HL-60 (cell line): Measurements from ENCODE around the gene NAP1L4.

Experiments used
- POLR2AphosphoS5 ChIP-seq: IDR thresholded peaks from 2 replicates; pipeline ENCODE4 v1.6.1; 2012; ENCODE audit warnings: low read depth
- TF ChIP-seq, protein P1 (sequence below): IDR thresholded peaks from one replicate; pipeline ENCODE4 v1.5.1; 2011; ENCODE audit warnings: low read length, control low read depth, inconsistent platforms; ENCODE audit not compliant: insufficient read depth

DNA sequence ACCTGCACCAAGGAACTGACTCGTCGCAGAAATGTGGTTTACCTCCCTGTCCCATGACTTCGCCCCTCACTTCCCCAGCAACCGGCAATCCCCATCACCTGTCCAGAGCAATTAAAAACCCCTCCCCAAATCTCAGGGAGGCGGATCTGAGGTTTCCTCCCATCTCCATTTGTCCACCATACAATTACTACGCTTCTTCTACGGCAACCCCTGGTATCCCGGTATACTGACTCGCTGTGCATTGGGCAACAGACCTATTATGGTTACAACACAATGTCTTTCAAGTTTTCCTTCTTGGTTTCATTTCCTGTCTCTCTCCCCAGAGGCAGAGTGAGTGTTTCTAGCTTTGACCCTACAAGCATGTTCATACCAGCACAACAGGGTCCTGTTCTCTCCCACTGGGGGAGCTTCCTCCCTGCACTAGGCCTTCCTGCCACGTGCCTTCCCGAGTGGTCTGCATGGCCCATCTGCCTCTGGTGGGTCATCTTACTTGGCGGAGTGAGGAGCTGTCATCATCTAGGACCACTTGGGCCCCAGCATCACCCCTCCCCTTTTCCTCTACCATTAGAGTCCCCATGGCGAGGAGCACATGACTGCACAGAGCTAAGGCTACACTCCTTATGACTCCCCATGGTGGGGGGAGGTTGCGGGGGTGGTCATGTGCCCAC is 30.3 kb upstream of the NAP1L4 start:
- TF ChIP-seq, protein P1, sequence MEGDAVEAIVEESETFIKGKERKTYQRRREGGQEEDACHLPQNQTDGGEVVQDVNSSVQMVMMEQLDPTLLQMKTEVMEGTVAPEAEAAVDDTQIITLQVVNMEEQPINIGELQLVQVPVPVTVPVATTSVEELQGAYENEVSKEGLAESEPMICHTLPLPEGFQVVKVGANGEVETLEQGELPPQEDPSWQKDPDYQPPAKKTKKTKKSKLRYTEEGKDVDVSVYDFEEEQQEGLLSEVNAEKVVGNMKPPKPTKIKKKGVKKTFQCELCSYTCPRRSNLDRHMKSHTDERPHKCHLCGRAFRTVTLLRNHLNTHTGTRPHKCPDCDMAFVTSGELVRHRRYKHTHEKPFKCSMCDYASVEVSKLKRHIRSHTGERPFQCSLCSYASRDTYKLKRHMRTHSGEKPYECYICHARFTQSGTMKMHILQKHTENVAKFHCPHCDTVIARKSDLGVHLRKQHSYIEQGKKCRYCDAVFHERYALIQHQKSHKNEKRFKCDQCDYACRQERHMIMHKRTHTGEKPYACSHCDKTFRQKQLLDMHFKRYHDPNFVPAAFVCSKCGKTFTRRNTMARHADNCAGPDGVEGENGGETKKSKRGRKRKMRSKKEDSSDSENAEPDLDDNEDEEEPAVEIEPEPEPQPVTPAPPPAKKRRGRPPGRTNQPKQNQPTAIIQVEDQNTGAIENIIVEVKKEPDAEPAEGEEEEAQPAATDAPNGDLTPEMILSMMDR: no peak
- no peak for TF ChIP-seq POLR2AphosphoS5
